GM06990 (cell line): ENCODE data around the gene EVPL.

Experiments used
- DNase-seq: peaks from one replicate; pipeline ENCODE4 v3.0.0-alpha.2; 2011; ENCODE audit not compliant: insufficient read length; ENCODE audit errors: extremely low read depth
- H3K27me3 ChIP-seq: replicated peaks from 2 replicates; pipeline ENCODE4 v1.6.0; 2011; ENCODE audit warnings: low read length; ENCODE audit not compliant: control insufficient read depth, insufficient read depth
- H3K36me3 ChIP-seq: 2 replicates; pipeline ENCODE4 v1.5.1; 2011; ENCODE audit warnings: low read length; ENCODE audit not compliant: control insufficient read depth, insufficient read depth
- H3K4me3 ChIP-seq: replicated peaks from 2 replicates; pipeline ENCODE4 v1.5.1; 2011; ENCODE audit warnings: low read depth, mild to moderate bottlenecking, control low read depth, low read length
- CTCF ChIP-seq: IDR thresholded peaks from 2 replicates; pipeline ENCODE4 v1.5.1; 2011; ENCODE audit warnings: low read length, control low read depth, mild to moderate bottlenecking, inconsistent platforms; ENCODE audit not compliant: insufficient read depth, poor library complexity, severe bottlenecking

EVPL gene

GRCh38 chr17:76022973-76023899 lies 3.9 kb downstream of the EVPL start:
- DNase-seq, result no peak
- H3K27me3 ChIP-seq, result no peaks in the 10 kb centered on the region; the same call in 1 of the 2 replicates
- no peak for TF ChIP-seq CTCF
- H3K4me3 ChIP-seq, result no peak overlapping the region
- H3K36me3 ChIP-seq, result no peaks in the 10 kb centered on the region

DNA sequence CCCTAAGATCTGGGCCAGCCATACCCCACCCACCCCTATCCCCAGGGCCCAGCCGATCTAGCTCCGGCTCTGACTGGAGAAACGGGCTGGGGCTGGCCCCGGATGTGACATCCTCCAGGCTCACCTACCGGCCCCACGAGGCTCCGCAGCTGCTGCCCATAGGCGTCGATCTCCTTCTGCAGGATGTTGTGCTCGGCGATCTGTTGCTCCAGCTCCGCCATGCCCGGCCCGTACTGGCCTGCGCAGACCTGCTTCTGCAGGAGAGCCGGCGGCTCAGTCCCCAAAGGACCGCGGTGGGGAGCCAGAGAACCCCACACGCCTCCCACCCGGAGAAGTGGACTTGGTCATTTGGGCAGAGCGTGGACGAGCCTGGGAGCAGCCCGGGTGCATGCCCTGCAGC lies 4.8 kb downstream of the EVPL start:
- DNase-seq, result no peak
- TF ChIP-seq CTCF, result no peak
- no peak overlapping the region for H3K4me3 ChIP-seq

DNA sequence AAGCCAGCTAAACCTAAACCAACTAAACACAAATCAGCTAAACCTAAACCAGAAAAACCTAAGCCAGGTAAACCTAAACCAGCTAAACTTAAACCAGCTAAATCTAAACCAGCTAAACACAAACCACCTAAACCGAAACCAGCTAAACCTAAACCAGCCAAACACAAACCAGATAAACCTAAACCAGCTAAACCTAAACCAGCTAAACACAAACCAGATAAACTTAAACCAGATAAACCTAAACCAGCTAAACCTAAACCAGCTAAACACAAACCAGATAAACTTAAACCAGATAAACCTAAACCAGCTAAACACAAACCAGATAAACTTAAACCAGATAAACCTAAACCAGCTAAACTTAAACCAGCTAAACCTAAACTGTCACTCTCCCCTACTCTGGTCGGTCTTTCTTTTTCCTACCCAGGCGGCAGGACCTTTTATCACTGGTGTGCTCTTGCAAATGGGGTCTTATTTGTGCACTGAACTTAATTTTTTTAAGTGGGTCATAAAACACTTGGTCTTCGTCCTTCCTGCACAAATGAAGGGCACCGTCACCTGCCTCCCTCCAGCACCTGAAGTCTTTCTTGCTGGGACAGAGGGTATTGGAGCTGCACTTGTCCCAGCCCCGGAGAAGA lies 7.2 kb downstream of the EVPL start:
- no peak for DNase-seq
- Histone ChIP-seq H3K36me3 (no peaks in the 10 kb centered on the region), H3K27me3 (no peaks in the 10 kb centered on the region; the same call in 1 of the 2 replicates), H3K4me3 (no peak overlapping the region)
- no peak for TF ChIP-seq CTCF

More for the DNA sequence above, 4.8 kb downstream of the EVPL start:
- Histone ChIP-seq H3K36me3 (no peaks in the 10 kb centered on the region), H3K27me3 (no peaks in the 10 kb centered on the region; the same call in 1 of the 2 replicates)

DNA sequence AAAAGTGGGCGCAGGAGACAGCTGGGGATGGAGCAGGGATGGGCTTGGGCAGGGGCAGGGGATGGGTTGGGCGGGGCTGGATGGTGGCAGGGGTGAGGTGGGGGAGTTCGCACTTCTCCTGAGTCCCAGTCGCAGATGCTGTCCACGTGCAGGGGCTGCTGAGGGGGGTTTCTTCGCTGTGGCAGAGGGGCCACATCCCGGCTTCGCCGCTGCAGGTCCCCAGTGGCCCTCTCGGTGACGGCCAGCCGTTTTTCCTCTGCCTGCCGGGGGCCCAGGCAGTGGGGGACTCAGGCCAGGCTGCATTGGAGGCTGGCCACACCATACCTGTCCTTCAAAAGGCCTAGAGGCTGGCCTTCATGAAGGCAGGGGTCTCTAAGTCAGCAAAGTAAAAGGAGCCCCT lies 8.3 kb downstream of the EVPL start:
- DNase-seq, result no peak

GRCh38 chr17:76018340-76018680 lies 8.8 kb downstream of the EVPL start:
- H3K36me3 ChIP-seq, result no peaks in the 10 kb centered on the region
- H3K4me3 ChIP-seq, result no peak overlapping the region
- H3K27me3 ChIP-seq, result no peaks in the 10 kb centered on the region; the same call in 1 of the 2 replicates
- no peak for DNase-seq
- no peak for TF ChIP-seq CTCF

More for the DNA sequence above, 8.3 kb downstream of the EVPL start:
- H3K27me3 ChIP-seq, result no peaks in the 10 kb centered on the region; the same call in 1 of the 2 replicates
- H3K4me3 ChIP-seq, result no peak overlapping the region
- TF ChIP-seq CTCF, result no peak
- no peaks in the 10 kb centered on the region for H3K36me3 ChIP-seq
